ENCODE results near the gene PMFBP1. TPM values are rescaled to one million over a fixed set of nuclear protein-coding genes. Genes with fewer than 3 reads are reported as not detected.

Gene PMFBP1
- total and polyA plus RNA-seq, 2 experiments from 2014 or later, result 2.6 to 3.3 TPM

- TF ChIP-seq STAT1 (IDR thresholded peaks at IDR 0.05; ENCODE audit: unreplicated experiment), result no peak
- no peak for TF ChIP-seq ZNF114 (CRISPR knock-in tag; IDR thresholded peaks at IDR 0.05)
- TF ChIP-seq NANOG (IDR thresholded peaks at IDR 0.05; ENCODE audit: borderline replicate concordance), result no peak
- no peak for TF ChIP-seq EZH2phosphoT487 (IDR thresholded peaks at IDR 0.05; ENCODE audit: unreplicated experiment)
- no peak for TF ChIP-seq ZNF462 (CRISPR knock-in tag; IDR thresholded peaks at IDR 0.05)
- TF ChIP-seq ZNF331 (CRISPR knock-in tag; IDR thresholded peaks at IDR 0.05; ENCODE audit: low read depth), result no peak
- no peak for TF ChIP-seq REST (IDR thresholded peaks at IDR 0.05; ENCODE audit: unreplicated experiment)
- no peak for TF ChIP-seq CTCF (conservative IDR thresholded peaks at IDR 0.05; ENCODE audit: low read depth in 2 of 2)
- TF ChIP-seq POLR2AphosphoS5 (IDR thresholded peaks at IDR 0.05; ENCODE audit: low read depth), result no peak
- TF ChIP-seq JUNB (IDR thresholded peaks at IDR 0.05; ENCODE audit: unreplicated experiment), result no peak
- H3F3A ChIP-seq (replicated peaks; ENCODE audit: low read depth), result no peaks in the 10 kb centered on the region
- no peaks in the 10 kb centered on the region for H3K79me2 ChIP-seq (replicated peaks; ENCODE audit: insufficient read depth)
- ATAC-seq (no peak), DNase-seq (ENCODE audit: low spot score) (no peak)
- no peaks in the 10 kb centered on the region for H3K27me3 ChIP-seq (ENCODE audit: insufficient read depth)
- no peaks in the 10 kb centered on the region for H3K36me3 ChIP-seq (ENCODE audit: insufficient read depth)
- peaks cover 7% of the 10 kb centered on the region for H3K27me3 Mint-ChIP-seq (ENCODE audit: insufficient read depth, low read depth, poor library complexity)
- no peak overlapping the region for H2AFZ ChIP-seq
- H3K36me3 Mint-ChIP-seq (ENCODE audit: low read depth), result no peaks in the 10 kb centered on the region
- no peak overlapping the region for H3K27ac Mint-ChIP-seq
- H3K9me3 Mint-ChIP-seq, result no peaks in the 10 kb centered on the region
- peaks cover 1% of the 10 kb centered on the region; the same call in 2 of the 3 replicates for H3K4me1 Mint-ChIP-seq
- H3K27ac ChIP-seq (ENCODE audit: low read depth), result no peak overlapping the region
- H3K4me1 ChIP-seq (ENCODE audit: insufficient read depth), result no peaks in the 10 kb centered on the region
- no peaks in the 10 kb centered on the region for H4K20me1 ChIP-seq (replicated peaks; ENCODE audit: insufficient read depth)
- H3K9me2 ChIP-seq (ENCODE audit: insufficient read depth), result no peaks in the 10 kb centered on the region
- H3K4me3 ChIP-seq, result no peak overlapping the region
- no peak overlapping the region for H3K4me3 Mint-ChIP-seq
- H3K4me2 ChIP-seq, result no peak overlapping the region
Measured at GRCh38 chr16:72120026-72120425, 51.9 kb downstream of the PMFBP1 start.
